H9 (cell line): ENCODE data around the gene DCAF5. TPM values are rescaled to one million over a fixed set of nuclear protein-coding genes. Genes with fewer than 3 reads are reported as not detected.

ENCODE experiments used
- DNase-seq: peaks from one replicate; pipeline ENCODE4 v3.0.0-alpha.2; 2017
- H2AFZ ChIP-seq: one replicate; pipeline ENCODE4 v1.6.1; 2013; ENCODE audit warnings: mild to moderate bottlenecking, low read length, control low read depth, moderate library complexity
- H2AK5ac ChIP-seq: 2 replicates; pipeline ENCODE4 v1.6.1; 2013; ENCODE audit warnings: low read length, control low read depth, mixed read lengths; ENCODE audit not compliant: insufficient read length
- H2BK120ac ChIP-seq: one replicate; pipeline ENCODE4 v1.6.1; 2013; ENCODE audit warnings: low read depth, mild to moderate bottlenecking, low read length, control low read depth, inconsistent platforms; ENCODE audit not compliant: poor library complexity, severe bottlenecking
- H2BK12ac ChIP-seq: 2 replicates; pipeline ENCODE4 v1.6.1; 2013; ENCODE audit warnings: low read length, control low read depth, mixed read lengths, low read depth; ENCODE audit not compliant: insufficient read length
- H2BK15ac ChIP-seq: 2 replicates; pipeline ENCODE4 v1.6.1; 2013; ENCODE audit warnings: low read depth, low read length, control low read depth
- H2BK20ac ChIP-seq: one replicate; pipeline ENCODE4 v1.6.1; 2013; ENCODE audit warnings: low read depth, mild to moderate bottlenecking, low read length, control low read depth, inconsistent platforms; ENCODE audit not compliant: poor library complexity, severe bottlenecking
- H2BK5ac ChIP-seq: 2 replicates; pipeline ENCODE4 v1.6.1; 2013; ENCODE audit warnings: low read length, control low read depth, mixed read lengths; ENCODE audit not compliant: insufficient read length
- H3K14ac ChIP-seq: 2 replicates; pipeline ENCODE4 v1.6.1; 2013; ENCODE audit warnings: low read length, control low read depth; ENCODE audit not compliant: insufficient read depth
- H3K18ac ChIP-seq: 2 replicates; pipeline ENCODE4 v1.6.1; 2013; ENCODE audit warnings: low read depth, mild to moderate bottlenecking, mixed read lengths, low read length, control low read depth; ENCODE audit not compliant: insufficient read length
- H3K23ac ChIP-seq: 2 replicates; pipeline ENCODE4 v1.6.1; 2013; ENCODE audit warnings: low read length, control low read depth, mixed read lengths, low read depth; ENCODE audit not compliant: insufficient read length
- H3K23me2 ChIP-seq: 2 replicates; pipeline ENCODE4 v1.6.1; 2013; ENCODE audit warnings: low read depth, mild to moderate bottlenecking, mixed read lengths, low read length, control low read depth; ENCODE audit not compliant: insufficient read length, poor library complexity, severe bottlenecking
- H3K27ac ChIP-seq: 2 replicates; pipeline ENCODE4 v1.5.1; 2013; ENCODE audit warnings: low read length, control low read depth, mixed read lengths, low read depth; ENCODE audit not compliant: insufficient read length
- H3K27me3 ChIP-seq: 2 replicates; pipeline ENCODE4 v1.6.1; 2013; ENCODE audit warnings: low read length, control low read depth, inconsistent platforms; ENCODE audit not compliant: insufficient read depth
- H3K4ac ChIP-seq: 2 replicates; pipeline ENCODE4 v1.6.1; 2013; ENCODE audit warnings: low read depth, mild to moderate bottlenecking, control low read depth, inconsistent platforms, low read length, moderate library complexity
- H3K4me1 ChIP-seq: 2 replicates; pipeline ENCODE4 v1.6.1; 2013; ENCODE audit warnings: low read length, control low read depth, inconsistent platforms; ENCODE audit not compliant: insufficient read depth
- H3K4me2 ChIP-seq: 2 replicates; pipeline ENCODE4 v1.6.1; 2013; ENCODE audit warnings: low read length, control low read depth, mixed read lengths; ENCODE audit not compliant: insufficient read length, insufficient read depth
- H3K56ac ChIP-seq: 2 replicates; pipeline ENCODE4 v1.6.1; 2013; ENCODE audit warnings: low read depth, mild to moderate bottlenecking, mixed read lengths, low read length, control low read depth; ENCODE audit not compliant: insufficient read length
- H3K79me1 ChIP-seq: 2 replicates; pipeline ENCODE4 v1.6.1; 2013; ENCODE audit warnings: low read depth, mild to moderate bottlenecking, moderate library complexity, low read length, control low read depth, inconsistent platforms; ENCODE audit not compliant: insufficient read depth, poor library complexity, severe bottlenecking
- H3K79me2 ChIP-seq: 2 replicates; pipeline ENCODE4 v1.6.1; 2013; ENCODE audit warnings: low read length, control low read depth, inconsistent platforms; ENCODE audit not compliant: insufficient read depth
- H3K9ac ChIP-seq: 2 replicates; pipeline ENCODE4 v1.6.1; 2013; ENCODE audit warnings: low read length, control low read depth, mixed read lengths; ENCODE audit not compliant: insufficient read length; ENCODE audit errors: extremely low read depth
- H3K9me3 ChIP-seq: one replicate; pipeline ENCODE4 v1.6.1; 2013; ENCODE audit warnings: low read depth, low read length, inconsistent platforms; ENCODE audit not compliant: control insufficient read depth
- H3T11ph ChIP-seq: one replicate; pipeline ENCODE4 v1.6.1; 2013; ENCODE audit warnings: mild to moderate bottlenecking, low read length, control low read depth, inconsistent platforms
- H4K20me1 ChIP-seq: one replicate; pipeline ENCODE4 v1.6.1; 2013; ENCODE audit not compliant: control insufficient read depth, insufficient read length, insufficient read depth
- H4K5ac ChIP-seq: 2 replicates; pipeline ENCODE4 v1.6.1; 2013; ENCODE audit warnings: low read depth, mild to moderate bottlenecking, mixed read lengths, low read length, control low read depth; ENCODE audit not compliant: insufficient read length
- H4K8ac ChIP-seq: replicated peaks from 2 replicates; pipeline ENCODE4 v1.6.1; 2013; ENCODE audit warnings: low read length, control low read depth, mixed read lengths, low read depth; ENCODE audit not compliant: insufficient read length
- H4K91ac ChIP-seq: 2 replicates; pipeline ENCODE4 v1.6.1; 2013; ENCODE audit warnings: low read depth, mild to moderate bottlenecking, moderate library complexity, mixed read lengths, low read length, control low read depth; ENCODE audit not compliant: insufficient read length
- H3K27ac Mint-ChIP-seq, 3 experiments: 2 replicates in 2 of 3; 3 replicates in 1 of 3; pipeline ENCODE4 v1.8.0; 2020 to 2021; ENCODE audit warnings: mixed read lengths in 3 of 3, mild to moderate bottlenecking in 1 of 3, moderate library complexity in 1 of 3
- H3K27me3 Mint-ChIP-seq: 2 replicates; pipeline ENCODE4 v1.8.0; 2021; ENCODE audit warnings: low read depth, mild to moderate bottlenecking, moderate library complexity, mixed read lengths
- H3K36me3 Mint-ChIP-seq, 3 experiments: 2 replicates in 2 of 3; 3 replicates in 1 of 3; pipeline ENCODE4 v1.8.0; 2020 to 2021; ENCODE audit warnings: low read depth in 3 of 3, mixed read lengths in 3 of 3; ENCODE audit not compliant: insufficient read depth in 1 of 3
- H3K4me1 Mint-ChIP-seq, 2 experiments: 2 replicates each; pipeline ENCODE4 v1.8.0; 2020; ENCODE audit warnings: mixed read lengths in 2 of 2
- H3K4me3 Mint-ChIP-seq, 2 experiments: 2 replicates in 1 of 2; 3 replicates in 1 of 2; pipeline ENCODE4 v1.8.0; 2020 to 2021; ENCODE audit warnings: mild to moderate bottlenecking in 2 of 2, mixed read lengths in 2 of 2, moderate library complexity in 1 of 2
- H3K9me3 Mint-ChIP-seq, 2 experiments: 2 replicates in 1 of 2; 3 replicates in 1 of 2; pipeline ENCODE4 v1.8.0; 2020; ENCODE audit warnings: mild to moderate bottlenecking in 2 of 2, mixed read lengths in 2 of 2, moderate library complexity in 1 of 2
- WGBS: extraction: QIAGEN DNeasy Blood & Tissue Kit; methylation state at CpG from one replicate; pipeline ENCODE4 v1.1.7; 2013; ENCODE audit warnings: missing lambda C conversion rate, low lambda C conversion rate, mixed read lengths; ENCODE audit not compliant: insufficient read length; ENCODE audit errors: extremely low coverage; 5-methylcytosine and 5-hydroxymethylcytosine counted together
- total RNA-seq: library from RNA; stranded (reverse); gene quantifications from 2 replicates; pipeline ENCODE4 v1.2.1, GENCODE V29; 2021
- TF ChIP-seq, protein P1 (sequence below): fragments of 200-600 bp; sonication (generic); conservative IDR thresholded peaks from 3 replicates; pipeline ENCODE4 v1.8.0; 2021; ENCODE audit warnings: antibody characterized with exemption, mild to moderate bottlenecking

The DCAF5 gene
- total RNA-seq, 1 experiment from 2014 or later, result 31.4 TPM

DNA sequence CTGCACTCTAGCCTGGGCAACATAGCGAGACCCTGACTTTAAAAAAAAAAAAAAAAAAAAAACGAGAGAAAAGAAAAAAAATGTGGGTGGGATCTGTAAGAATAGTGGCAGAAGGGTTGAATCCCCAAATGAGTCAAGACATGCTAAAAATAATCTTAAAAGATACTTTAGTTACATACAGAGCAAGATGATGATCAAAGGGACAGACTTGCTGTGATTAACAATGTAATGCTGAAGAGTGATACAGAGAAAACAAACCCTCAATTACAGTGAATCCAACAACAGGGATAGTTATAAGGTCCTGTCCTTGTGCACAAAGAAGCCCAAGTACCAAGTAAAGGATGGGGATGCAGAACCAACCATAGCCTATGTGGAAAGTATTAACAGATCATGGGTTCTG, 80.3 kb downstream of the DCAF5 start:
- Histone ChIP-seq H2BK120ac (no peak overlapping the region), H4K8ac (no peak overlapping the region), H3K27ac (no peak overlapping the region), H2BK5ac (no peak overlapping the region), H3K27me3 (no peaks in the 10 kb centered on the region), H3K56ac (no peak overlapping the region), H3K9me3 (no peaks in the 10 kb centered on the region), H3K79me2 (no peaks in the 10 kb centered on the region), H3K14ac (no peak overlapping the region), H4K91ac (no peak overlapping the region), H3K4me1 (no peaks in the 10 kb centered on the region), H2AK5ac (no peak overlapping the region), H4K20me1 (no peaks in the 10 kb centered on the region), H2BK12ac (no peak overlapping the region), H2BK15ac (no peak overlapping the region), H2AFZ (no peak overlapping the region), H3K79me1 (no peaks in the 10 kb centered on the region), H3K23ac (no peak overlapping the region), H3K4me2 (no peak overlapping the region), H3K23me2 (no peaks in the 10 kb centered on the region), H3K18ac (no peak overlapping the region), H3K4ac (no peak overlapping the region), H2BK20ac (no peak overlapping the region), H3T11ph (no peak overlapping the region), H4K5ac (no peak overlapping the region), H3K9ac (no peak overlapping the region)
- Mint-ChIP-seq H3K4me3 (no peak overlapping the region), H3K27me3 (no peaks in the 10 kb centered on the region), H3K27ac (no peak overlapping the region), H3K4me1 (peaks cover 23 to 31% of the 10 kb centered on the region in 2 experiments), H3K36me3 (peaks cover 11 to 37% (median 25%) of the 10 kb centered on the region in 3 experiments; a peak in 6 of 7 replicates), H3K9me3 (no peaks in the 10 kb centered on the region)
- WGBS, result no CpG with 5 or more reads among the region's 2 CpGs
- DNase-seq, result no peak
- TF ChIP-seq, protein P1, sequence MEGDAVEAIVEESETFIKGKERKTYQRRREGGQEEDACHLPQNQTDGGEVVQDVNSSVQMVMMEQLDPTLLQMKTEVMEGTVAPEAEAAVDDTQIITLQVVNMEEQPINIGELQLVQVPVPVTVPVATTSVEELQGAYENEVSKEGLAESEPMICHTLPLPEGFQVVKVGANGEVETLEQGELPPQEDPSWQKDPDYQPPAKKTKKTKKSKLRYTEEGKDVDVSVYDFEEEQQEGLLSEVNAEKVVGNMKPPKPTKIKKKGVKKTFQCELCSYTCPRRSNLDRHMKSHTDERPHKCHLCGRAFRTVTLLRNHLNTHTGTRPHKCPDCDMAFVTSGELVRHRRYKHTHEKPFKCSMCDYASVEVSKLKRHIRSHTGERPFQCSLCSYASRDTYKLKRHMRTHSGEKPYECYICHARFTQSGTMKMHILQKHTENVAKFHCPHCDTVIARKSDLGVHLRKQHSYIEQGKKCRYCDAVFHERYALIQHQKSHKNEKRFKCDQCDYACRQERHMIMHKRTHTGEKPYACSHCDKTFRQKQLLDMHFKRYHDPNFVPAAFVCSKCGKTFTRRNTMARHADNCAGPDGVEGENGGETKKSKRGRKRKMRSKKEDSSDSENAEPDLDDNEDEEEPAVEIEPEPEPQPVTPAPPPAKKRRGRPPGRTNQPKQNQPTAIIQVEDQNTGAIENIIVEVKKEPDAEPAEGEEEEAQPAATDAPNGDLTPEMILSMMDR, result no peak
